Measurements from ENCODE around the gene CMTM4. TPM values are rescaled to one million over a fixed set of nuclear protein-coding genes. Genes with fewer than 3 reads are reported as not detected.
"Not testable (repeated sequence)": the region's sequence is repeated elsewhere in the genome, so short reads cannot be mapped to it uniquely, and the experiment has no call there.

Gene CMTM4
- total RNA-seq, 1 experiment from 2014 or later = 14.6 TPM

DNA sequence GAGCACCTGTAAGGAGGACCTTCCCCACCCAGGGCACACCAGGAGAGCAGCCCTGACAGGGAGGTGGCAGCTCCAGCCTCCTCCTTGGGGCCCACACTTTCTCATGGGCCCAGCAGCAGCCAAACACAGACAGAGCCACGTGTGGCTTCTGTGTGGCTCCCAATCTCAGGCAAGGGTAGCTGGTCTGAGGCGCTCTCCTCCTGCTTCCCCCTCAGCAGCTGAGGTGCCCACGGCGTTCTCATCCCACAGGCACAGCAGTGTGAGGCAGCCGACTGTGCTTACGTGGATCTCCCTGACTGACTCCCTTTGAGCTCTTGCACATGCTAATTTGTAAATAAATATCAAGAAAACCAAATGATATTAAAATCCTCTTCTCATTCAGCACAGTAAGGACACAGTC, 61.1 kb downstream of the CMTM4 start:
- Histone ChIP-seq H3K4me3 (no peak overlapping the region), H3K4me1 (replicated peaks) (no peaks in the 10 kb centered on the region), H3K27me3 (replicated peaks) (no peaks in the 10 kb centered on the region), H3K36me3 (no peaks in the 10 kb centered on the region; the same call in 1 of the 2 replicates), H3K9me3 (replicated peaks) (no peaks in the 10 kb centered on the region), H3K27ac (no peak overlapping the region)
- DNase-seq (ENCODE audit: low read depth in 1 of 2, low spot score in 2 of 2) = no peak

DNA sequence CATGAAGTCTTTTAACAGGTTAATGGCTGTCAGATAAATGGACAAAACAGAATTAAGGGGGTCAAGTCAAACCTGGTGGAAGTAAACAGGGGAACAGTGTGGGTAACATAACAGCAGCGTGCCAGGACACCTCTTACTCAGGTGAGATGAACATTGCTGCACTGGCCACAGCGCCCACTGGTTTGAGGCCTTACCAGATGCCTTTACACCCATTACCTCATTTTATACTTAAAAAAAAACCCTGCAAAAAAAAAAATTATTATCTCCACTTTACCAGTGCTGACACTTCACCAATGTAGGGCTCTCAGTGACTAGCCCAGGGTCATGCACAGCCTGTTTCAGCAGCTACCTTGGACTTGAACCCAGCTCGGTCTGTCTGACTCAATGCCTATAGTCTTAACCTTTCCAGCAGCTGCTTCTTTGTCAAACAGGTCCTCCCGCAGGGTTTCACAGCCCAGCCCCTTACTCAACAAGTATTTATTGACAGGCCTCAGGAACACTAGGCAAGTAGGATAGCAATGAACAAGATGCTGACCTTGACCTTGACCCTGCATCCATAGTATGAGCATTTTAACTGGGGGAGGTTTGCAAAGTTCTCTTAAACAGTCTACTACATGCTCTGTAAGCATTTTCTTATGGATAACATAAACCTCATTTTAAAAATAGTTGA, 61.9 kb downstream of the CMTM4 start:
- Histone ChIP-seq H3K9me3 (replicated peaks) (no peaks in the 10 kb centered on the region), H3K4me3 (no peak overlapping the region), H3K27ac (no peak overlapping the region), H3K4me1 (replicated peaks) (no peaks in the 10 kb centered on the region), H3K27me3 (replicated peaks) (no peaks in the 10 kb centered on the region), H3K36me3 (no peaks in the 10 kb centered on the region; the same call in 1 of the 2 replicates)
- no peak for DNase-seq (ENCODE audit: low read depth in 1 of 2, low spot score in 2 of 2)

DNA sequence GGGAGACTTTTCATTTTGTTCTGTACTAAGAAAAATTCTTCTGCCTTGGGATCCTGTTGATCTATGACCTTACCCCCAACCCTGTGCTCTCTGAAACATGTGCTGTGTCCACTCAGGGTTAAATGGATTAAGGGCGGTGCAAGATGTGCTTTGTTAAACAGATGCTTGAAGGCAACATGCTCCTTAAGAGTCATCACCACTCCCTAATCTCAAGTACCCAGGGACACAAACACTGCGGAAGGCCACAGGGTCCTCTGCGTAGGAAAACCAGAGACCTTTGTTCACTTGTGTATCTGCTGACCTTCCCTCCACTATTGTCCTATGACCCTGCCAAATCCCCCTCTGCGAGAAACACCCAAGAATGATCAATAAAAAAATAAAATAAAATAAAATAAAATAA, 65.0 kb downstream of the CMTM4 start:
- not testable (repeated sequence) for H3K27ac ChIP-seq; DNase-seq (ENCODE audit: low read depth in 1 of 2, low spot score in 2 of 2); H3K4me1 ChIP-seq (replicated peaks); H3K9me3 ChIP-seq (replicated peaks); H3K36me3 ChIP-seq; H3K4me3 ChIP-seq; H3K27me3 ChIP-seq (replicated peaks)

DNA sequence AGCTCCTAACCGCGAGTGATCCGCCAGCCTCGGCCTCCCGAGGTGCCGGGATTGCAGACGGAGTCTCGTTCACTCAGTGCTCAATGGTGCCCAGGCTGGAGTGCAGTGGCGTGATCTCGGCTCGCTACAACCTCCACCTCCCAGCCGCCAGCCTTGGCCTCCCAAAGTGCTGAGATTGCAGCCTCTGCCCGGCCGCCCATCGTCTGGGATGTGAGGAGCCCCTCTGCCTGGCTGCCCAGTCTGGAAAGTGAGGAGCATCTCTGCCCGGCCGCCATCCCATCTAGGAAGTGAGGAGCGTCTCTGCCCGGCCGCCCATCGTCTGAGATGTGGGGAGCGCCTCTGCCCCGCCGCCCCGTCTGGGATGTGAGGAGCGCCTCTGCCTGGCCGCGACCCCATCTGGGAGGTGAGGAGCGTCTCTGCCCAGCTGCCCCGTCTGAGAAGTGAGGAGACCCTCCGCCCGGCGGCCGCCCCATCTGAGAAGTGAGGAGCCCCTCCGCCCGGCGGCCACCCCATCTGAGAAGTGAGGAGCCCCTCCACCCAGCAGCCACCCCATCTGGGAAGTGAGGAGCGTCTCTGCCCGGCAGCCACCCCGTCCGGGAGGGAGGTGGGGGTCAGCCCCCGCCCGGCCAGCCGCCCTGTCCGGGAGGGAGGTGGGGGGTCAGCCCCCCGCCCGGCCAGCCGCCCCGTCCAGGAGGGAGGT, 65.8 kb downstream of the CMTM4 start:
- H3K27me3 ChIP-seq (replicated peaks); DNase-seq (ENCODE audit: low read depth in 1 of 2, low spot score in 2 of 2); H3K36me3 ChIP-seq; H3K9me3 ChIP-seq (replicated peaks); H3K27ac ChIP-seq; H3K4me3 ChIP-seq; H3K4me1 ChIP-seq (replicated peaks): not testable (repeated sequence)

DNA sequence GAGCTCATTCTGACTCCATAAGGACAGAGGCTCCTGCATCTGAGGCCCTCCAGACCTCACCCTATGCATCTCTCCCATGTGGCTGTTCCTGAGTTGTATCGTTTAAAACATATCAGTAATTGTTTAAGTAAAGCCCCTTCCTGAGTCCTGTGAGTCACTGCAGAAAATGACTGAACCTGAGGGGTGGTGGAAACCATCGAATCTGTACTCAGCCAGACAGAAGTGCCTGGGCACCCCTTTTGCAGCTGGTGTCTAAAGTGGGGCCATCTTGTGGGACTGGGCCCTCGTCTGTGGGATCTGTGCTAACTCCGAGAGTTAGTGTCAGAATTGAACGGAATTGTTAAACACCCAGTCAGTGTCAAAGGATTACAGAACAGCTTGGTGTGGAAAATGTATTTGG, 66.7 kb downstream of the CMTM4 start:
- no peak overlapping the region for H3K4me3 ChIP-seq
- no peaks in the 10 kb centered on the region; the same call in 1 of the 2 replicates for H3K36me3 ChIP-seq

DNA sequence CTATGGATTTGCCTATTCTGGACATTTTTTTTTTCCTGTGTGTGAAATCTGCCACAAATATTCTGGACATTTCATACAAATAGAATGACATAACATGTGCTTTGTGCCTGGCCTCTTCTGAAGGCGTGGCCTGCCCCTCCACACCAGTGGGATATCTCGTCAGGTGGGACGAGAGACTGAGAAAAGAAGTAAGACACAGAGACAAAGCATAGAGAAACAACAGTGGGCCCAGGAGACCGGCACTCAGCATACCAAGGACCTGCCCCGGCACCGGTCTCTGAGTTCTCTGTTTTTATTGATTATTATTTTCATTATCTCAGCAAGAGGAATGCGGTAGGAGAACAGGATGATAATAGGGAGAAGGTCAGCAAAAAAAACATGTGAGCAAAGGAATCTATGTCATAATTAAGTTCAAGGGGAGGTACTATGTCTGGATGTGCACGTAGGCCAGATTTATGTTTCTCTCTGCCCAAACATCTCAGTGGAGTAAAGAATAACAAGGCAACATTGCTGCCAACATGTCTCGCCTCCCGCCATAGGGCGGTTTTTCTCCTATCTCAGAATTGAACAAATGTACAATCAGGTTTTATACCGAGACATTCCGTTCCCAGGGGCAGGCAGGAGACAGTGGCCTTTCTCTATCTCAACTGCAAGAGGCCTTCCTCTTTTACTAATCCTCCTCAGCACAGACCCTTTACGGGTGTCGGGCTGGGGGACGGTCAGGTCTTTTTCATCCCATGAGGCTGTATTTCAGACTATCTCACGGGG, 68.7 kb downstream of the CMTM4 start:
- H3K27me3 ChIP-seq (replicated peaks); H3K36me3 ChIP-seq; H3K4me1 ChIP-seq (replicated peaks); DNase-seq (ENCODE audit: low read depth in 1 of 2, low spot score in 2 of 2); H3K9me3 ChIP-seq (replicated peaks); H3K27ac ChIP-seq; H3K4me3 ChIP-seq: not testable (repeated sequence)

More for the DNA sequence above, 66.7 kb downstream of the CMTM4 start:
- no peaks in the 10 kb centered on the region for H3K27me3 ChIP-seq (replicated peaks)
- H3K27ac ChIP-seq = no peak overlapping the region
- DNase-seq (ENCODE audit: low read depth in 1 of 2, low spot score in 2 of 2) = no peak
- H3K9me3 ChIP-seq (replicated peaks) = no peaks in the 10 kb centered on the region
- no peaks in the 10 kb centered on the region for H3K4me1 ChIP-seq (replicated peaks)

DNA sequence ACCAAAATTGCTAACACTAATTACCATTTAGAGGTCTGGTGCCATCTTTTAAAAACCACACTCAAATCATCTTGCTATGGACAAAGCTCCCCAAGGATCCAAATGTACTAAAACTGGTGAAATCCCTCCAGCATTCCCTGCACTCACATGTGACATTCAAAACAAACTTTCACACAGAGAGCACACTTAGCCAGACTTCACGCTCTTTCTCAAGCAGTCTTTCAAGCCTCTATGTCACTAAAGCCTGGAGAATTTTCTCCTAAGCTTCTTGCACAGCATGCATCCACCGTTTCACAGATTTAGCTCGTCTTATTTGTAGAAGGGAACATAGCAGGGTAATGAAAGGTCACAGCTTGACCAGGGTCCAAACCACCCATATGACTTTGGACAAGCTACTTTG, 72.8 kb downstream of the CMTM4 start:
- Histone ChIP-seq H3K27ac (no peak overlapping the region), H3K36me3 (peaks cover 2% of the 10 kb centered on the region; the same call in 1 of the 2 replicates)

DNA sequence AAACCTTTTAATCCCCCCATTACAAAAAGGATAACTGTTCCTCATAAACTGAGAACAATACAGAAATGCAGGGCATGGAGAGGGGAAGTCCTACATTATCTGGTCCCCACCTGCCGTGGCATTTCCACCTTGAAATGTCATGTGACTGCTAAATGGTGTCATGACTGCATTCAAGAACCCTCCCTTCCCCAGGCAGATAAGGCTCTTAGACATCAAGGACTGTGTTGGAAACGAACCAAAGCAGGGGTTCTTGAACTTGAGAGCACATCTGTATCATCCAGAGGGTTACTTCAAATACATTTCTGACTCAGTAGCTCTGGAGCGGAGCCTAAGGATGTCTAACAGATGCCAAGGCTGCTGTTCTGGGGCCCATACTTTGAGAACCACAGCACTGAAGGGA, 73.7 kb downstream of the CMTM4 start:
- Histone ChIP-seq H3K27ac (no peak overlapping the region), H3K4me1 (replicated peaks) (peaks cover 24% of the 10 kb centered on the region), H3K27me3 (replicated peaks) (no peaks in the 10 kb centered on the region), H3K9me3 (replicated peaks) (no peaks in the 10 kb centered on the region), H3K4me3 (no peak overlapping the region), H3K36me3 (peaks cover 2% of the 10 kb centered on the region; the same call in 1 of the 2 replicates)
- DNase-seq (ENCODE audit: low read depth in 1 of 2, low spot score in 2 of 2) = no peak

More for the DNA sequence above, 72.8 kb downstream of the CMTM4 start:
- Histone ChIP-seq H3K4me3 (no peak overlapping the region), H3K27me3 (replicated peaks) (no peaks in the 10 kb centered on the region), H3K9me3 (replicated peaks) (no peaks in the 10 kb centered on the region), H3K4me1 (replicated peaks) (peaks cover 15% of the 10 kb centered on the region)
- no peak for DNase-seq (ENCODE audit: low read depth in 1 of 2, low spot score in 2 of 2)

DNA sequence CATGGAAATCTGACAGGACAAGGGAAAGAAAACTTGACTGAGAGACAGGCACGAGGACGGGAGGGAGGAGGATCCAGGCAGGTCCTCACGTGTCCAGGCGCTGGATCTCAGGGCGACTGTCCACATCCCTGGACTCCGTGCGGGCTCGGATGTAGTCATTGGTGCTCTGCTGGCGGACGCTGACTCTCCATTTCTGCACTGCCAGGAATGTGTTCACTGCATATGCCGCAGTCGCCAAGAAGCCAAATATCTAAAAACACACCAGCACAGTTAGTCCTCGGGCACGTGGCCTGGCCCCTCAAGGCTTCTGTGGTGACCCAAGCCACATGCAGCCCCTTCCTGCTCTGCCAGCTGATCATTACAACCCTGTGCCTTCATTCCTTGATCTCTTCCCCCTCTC, 74.6 kb downstream of the CMTM4 start:
- H3K27ac ChIP-seq = no peak overlapping the region

DNA sequence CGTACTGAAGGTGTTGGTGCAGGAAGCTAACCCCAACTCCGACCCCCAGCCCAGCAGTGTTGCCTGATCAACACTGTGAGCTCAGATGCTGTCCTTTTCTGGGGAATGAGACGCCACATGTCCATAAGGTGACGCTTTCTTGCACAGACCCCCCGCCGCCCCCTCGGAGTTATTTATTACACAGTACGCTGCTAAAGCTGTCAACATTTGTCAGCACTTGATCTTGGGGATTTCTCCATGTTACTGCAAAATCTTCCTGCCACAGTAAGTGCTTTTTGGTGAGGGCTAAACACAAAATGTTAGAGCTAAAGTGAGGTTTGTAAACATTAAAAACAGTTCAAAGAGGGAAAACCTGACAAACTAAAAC, 76.1 kb downstream of the CMTM4 start:
- H3K4me3 ChIP-seq = no peak overlapping the region
- no peaks in the 10 kb centered on the region; the same call in 1 of the 2 replicates for H3K27me3 ChIP-seq (replicated peaks)
- H3K9me3 ChIP-seq (replicated peaks) = no peaks in the 10 kb centered on the region
- H3K4me1 ChIP-seq (replicated peaks) = peaks cover 25% of the 10 kb centered on the region
- H3K36me3 ChIP-seq = peaks cover 2% of the 10 kb centered on the region; the same call in 1 of the 2 replicates
- no peak for DNase-seq (ENCODE audit: low read depth in 1 of 2, low spot score in 2 of 2)
- no peak overlapping the region for H3K27ac ChIP-seq

More for the DNA sequence above, 74.6 kb downstream of the CMTM4 start:
- Histone ChIP-seq H3K27me3 (replicated peaks) (no peaks in the 10 kb centered on the region), H3K9me3 (replicated peaks) (no peaks in the 10 kb centered on the region), H3K4me3 (no peak overlapping the region), H3K4me1 (replicated peaks) (peaks cover 25% of the 10 kb centered on the region), H3K36me3 (peaks cover 2% of the 10 kb centered on the region; the same call in 1 of the 2 replicates)
- no peak for DNase-seq (ENCODE audit: low read depth in 1 of 2, low spot score in 2 of 2)

DNA sequence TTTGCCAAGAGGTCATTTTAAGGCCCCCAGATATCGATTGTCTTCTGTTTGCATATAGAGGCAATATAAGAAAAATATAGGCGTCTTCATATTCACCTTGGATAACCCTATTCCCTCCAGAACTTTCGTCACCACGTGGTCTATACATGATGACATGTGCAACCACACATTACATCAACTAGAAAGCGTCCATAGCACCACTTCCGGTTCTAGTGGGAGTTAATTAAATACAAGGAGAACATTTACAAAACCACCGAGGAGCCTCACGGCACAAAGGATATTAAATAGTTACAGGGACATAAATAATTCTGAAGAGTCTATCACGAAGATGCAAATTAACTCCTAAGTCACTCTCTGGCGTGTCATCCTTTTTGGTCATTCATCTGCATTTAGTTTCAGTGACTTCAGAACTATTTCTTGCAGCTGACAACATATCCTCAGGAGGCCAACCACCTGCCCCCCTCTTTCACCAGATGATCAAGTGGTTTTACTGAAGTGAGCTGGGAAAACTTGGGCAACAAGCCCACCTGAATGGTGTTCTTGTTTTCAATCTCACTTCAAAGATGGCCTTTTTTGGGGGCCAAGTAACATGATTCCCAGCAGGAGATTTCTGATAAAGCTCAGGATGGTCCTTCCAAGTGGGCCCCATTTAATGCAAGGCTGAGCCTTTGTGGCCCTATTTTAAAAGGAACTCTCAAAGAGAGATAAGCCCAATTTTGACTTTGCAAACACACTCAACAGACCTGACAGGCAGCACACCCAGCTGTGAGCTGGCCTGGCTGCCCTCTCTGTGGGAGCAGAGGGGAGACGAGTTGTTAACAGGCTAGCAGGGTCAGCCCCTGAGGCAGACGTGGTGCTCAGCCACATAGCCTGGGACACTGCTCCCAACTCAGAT, 76.8 kb downstream of the CMTM4 start:
- H3K27ac ChIP-seq = peak overlapping the region; percentile 65
- H3K27me3 ChIP-seq (replicated peaks) = no peaks in the 10 kb centered on the region; the same call in 1 of the 2 replicates
- H3K36me3 ChIP-seq = peaks cover 2% of the 10 kb centered on the region; the same call in 1 of the 2 replicates
- peak in 1 of 2 experiments; percentile 34 for DNase-seq (ENCODE audit: low read depth in 1 of 2, low spot score in 2 of 2)
- no peaks in the 10 kb centered on the region for H3K9me3 ChIP-seq (replicated peaks)
- H3K4me1 ChIP-seq (replicated peaks) = peaks cover 25% of the 10 kb centered on the region
- no peak overlapping the region for H3K4me3 ChIP-seq

DNA sequence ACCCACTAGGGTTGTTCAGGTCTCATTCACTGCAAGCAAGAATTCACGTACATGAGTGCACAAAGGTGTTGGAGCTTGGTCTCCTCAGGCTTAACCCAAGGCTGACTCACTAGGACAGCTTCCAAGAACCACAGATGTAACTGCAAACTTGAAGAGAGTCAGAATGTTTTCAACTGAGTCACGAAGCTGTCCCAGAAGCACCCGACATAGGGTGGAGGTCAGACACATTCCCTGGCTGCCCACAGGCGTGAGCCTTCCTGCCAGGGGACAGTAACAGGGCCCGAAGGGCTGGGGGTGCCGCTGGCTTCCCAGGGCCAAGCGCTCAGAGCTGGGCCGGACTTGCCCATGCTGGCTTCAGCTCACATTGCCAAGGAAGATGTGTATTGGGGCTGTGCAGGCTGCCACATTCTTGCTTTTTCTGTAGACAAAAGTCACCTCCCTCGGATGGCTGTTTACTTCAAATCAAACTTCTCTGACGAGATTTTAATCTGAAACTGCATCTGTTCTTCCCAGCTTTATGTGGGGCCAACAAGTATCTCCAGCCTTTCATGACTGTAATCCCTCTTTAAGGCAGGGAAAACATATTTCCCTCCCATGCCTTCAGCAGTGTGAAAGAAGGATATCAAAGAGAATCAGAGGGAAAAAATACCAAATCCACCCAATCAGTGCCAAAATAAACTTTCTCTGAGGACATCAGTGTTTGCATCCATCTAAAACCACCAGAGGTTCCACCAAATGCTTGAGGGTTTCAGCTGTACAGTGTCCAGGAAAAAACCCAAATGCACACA, 77.8 kb downstream of the CMTM4 start:
- Histone ChIP-seq H3K9me3 (replicated peaks) (no peaks in the 10 kb centered on the region), H3K4me3 (no peak overlapping the region), H3K4me1 (replicated peaks) (peaks cover 25% of the 10 kb centered on the region), H3K27me3 (replicated peaks) (no peaks in the 10 kb centered on the region; the same call in 1 of the 2 replicates), H3K36me3 (peaks cover 7% of the 10 kb centered on the region), H3K27ac (peak overlapping the region; percentile 65)
- DNase-seq (ENCODE audit: low read depth in 1 of 2, low spot score in 2 of 2) = peak; percentile 83 to 86
